Lung (tissue), 16 donors: ENCODE results near the gene ADAMTS8. TPM values are rescaled to one million over a fixed set of nuclear protein-coding genes. Genes with fewer than 3 reads are reported as not detected.

Experiments
- ATAC-seq: fragments of 200-7000 bp; cut with Tn5 transposase; one replicate; pipeline ENCODE4 v1.9.1; 2020; ENCODE audit warnings: moderate number of reproducible peaks; ENCODE audit not compliant: insufficient read depth, low FRiP score
- DNase-seq, 3 donors: peaks; one replicate each; pipeline ENCODE4 v3.0.0-alpha.2; 2013 to 2017
- H3K27ac ChIP-seq, 2 donors: one replicate each; pipeline ENCODE4 v1.5.1; 2013; ENCODE audit warnings: mild to moderate bottlenecking in 2 of 2, moderate library complexity in 2 of 2, control low read depth in 1 of 2, inconsistent platforms in 1 of 2, low read depth in 1 of 2, low read length in 1 of 2
- H3K27me3 ChIP-seq, 3 donors: one replicate each; pipeline ENCODE4 v1.5.1; 2013; ENCODE audit warnings: low read length in 2 of 3; ENCODE audit not compliant: control insufficient read depth in 3 of 3, insufficient read depth in 3 of 3
- H3K36me3 ChIP-seq, 4 donors: one replicate each; pipeline ENCODE4 v1.5.1; 2013; ENCODE audit warnings: low read length in 4 of 4, mild to moderate bottlenecking in 1 of 4, moderate library complexity in 1 of 4; ENCODE audit not compliant: control insufficient read depth in 4 of 4, insufficient read depth in 4 of 4
- H3K4me1 ChIP-seq, 5 donors: one replicate each; pipeline ENCODE4 v1.5.1; 2013; ENCODE audit warnings: low read length in 5 of 5, mild to moderate bottlenecking in 2 of 5, moderate library complexity in 1 of 5; ENCODE audit not compliant: control insufficient read depth in 5 of 5, insufficient read depth in 5 of 5
- H3K4me3 ChIP-seq: one replicate; pipeline ENCODE4 v1.5.1; 2013; ENCODE audit warnings: mild to moderate bottlenecking, control low read depth, moderate library complexity
- H3K9ac ChIP-seq, 2 donors: one replicate each; pipeline ENCODE4 v1.5.1; 2013; ENCODE audit warnings: low read length in 2 of 2, control low read depth in 1 of 2; ENCODE audit not compliant: insufficient read depth in 1 of 2
- H3K9me3 ChIP-seq, 4 donors: one replicate each; pipeline ENCODE4 v1.5.1; 2013; ENCODE audit warnings: low read length in 3 of 4, mild to moderate bottlenecking in 1 of 4, moderate library complexity in 1 of 4; ENCODE audit not compliant: control insufficient read depth in 4 of 4, insufficient read depth in 3 of 4
- WGBS, 2 donors: extraction: QIAGEN DNeasy Blood & Tissue Kit; methylation state at CpG; one replicate each; pipeline ENCODE4 v1.1.7; 2013; 5-methylcytosine and 5-hydroxymethylcytosine counted together
- long read RNA-seq, 5 donors: transcript quantifications; one replicate each; lab custom pipeline, GENCODE V29; 2026
- polyA plus RNA-seq, 2 donors: library from polyadenylated mRNA; stranded (reverse); fragments of 200-250 nt; gene quantifications; one replicate each; pipeline ENCODE4 v1.2.1, GENCODE V29; 2013
- total RNA-seq, 2 donors: library from RNA; depleted of rRNA in 1 of 2; stranded (reverse); fragments of >200 nt in 1 of 2; gene quantifications; one replicate each; pipeline ENCODE4 v1.2.1, GENCODE V29; 2014 to 2021
- TF ChIP-seq, protein P1 (sequence below): IDR thresholded peaks from 2 replicates; pipeline ENCODE4 v1.5.1; 2012; ENCODE audit warnings: mild to moderate bottlenecking; ENCODE audit errors: control extremely low read depth, extremely low read depth
- donor health status: control.
- donor health status: control.
- donor health status: Bipolar disorder and iron deficiency.
- donor health status: healthy.
- donor health status: DM: yes; HTN: yes; CAD: no.

Gene ADAMTS8, protein sequence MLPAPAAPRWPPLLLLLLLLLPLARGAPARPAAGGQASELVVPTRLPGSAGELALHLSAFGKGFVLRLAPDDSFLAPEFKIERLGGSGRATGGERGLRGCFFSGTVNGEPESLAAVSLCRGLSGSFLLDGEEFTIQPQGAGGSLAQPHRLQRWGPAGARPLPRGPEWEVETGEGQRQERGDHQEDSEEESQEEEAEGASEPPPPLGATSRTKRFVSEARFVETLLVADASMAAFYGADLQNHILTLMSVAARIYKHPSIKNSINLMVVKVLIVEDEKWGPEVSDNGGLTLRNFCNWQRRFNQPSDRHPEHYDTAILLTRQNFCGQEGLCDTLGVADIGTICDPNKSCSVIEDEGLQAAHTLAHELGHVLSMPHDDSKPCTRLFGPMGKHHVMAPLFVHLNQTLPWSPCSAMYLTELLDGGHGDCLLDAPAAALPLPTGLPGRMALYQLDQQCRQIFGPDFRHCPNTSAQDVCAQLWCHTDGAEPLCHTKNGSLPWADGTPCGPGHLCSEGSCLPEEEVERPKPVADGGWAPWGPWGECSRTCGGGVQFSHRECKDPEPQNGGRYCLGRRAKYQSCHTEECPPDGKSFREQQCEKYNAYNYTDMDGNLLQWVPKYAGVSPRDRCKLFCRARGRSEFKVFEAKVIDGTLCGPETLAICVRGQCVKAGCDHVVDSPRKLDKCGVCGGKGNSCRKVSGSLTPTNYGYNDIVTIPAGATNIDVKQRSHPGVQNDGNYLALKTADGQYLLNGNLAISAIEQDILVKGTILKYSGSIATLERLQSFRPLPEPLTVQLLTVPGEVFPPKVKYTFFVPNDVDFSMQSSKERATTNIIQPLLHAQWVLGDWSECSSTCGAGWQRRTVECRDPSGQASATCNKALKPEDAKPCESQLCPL
- 10 to 100 TPM; 11.3 to 47.7 TPM for total RNA-seq
- 10 to 100 TPM; 18.3 to 25.9 TPM for polyA plus RNA-seq
- long read RNA-seq, donor 1, full-length matches to known transcripts = 1 of 1 reads
- long read RNA-seq, donor 1, partial matches to known transcripts = 0 of 1 reads
- long read RNA-seq, donor 1, other reads (novel, unspliced or antisense) = 0 of 1 reads
- long read RNA-seq, donor 2, full-length matches to known transcripts = 1 of 1 reads
- long read RNA-seq, donor 2, partial matches to known transcripts = 0 of 1 reads
- long read RNA-seq, donor 2, other reads (novel, unspliced or antisense) = 0 of 1 reads
- long read RNA-seq, donor 3, full-length matches to known transcripts = 1 of 1 reads
- long read RNA-seq, donor 3, partial matches to known transcripts = 0 of 1 reads
- long read RNA-seq, donor 3, other reads (novel, unspliced or antisense) = 0 of 1 reads
- long read RNA-seq, donor 4 = 0 reads
- long read RNA-seq, donor 5, full-length matches to known transcripts = 1 of 1 reads
- long read RNA-seq, donor 5, partial matches to known transcripts = 0 of 1 reads
- long read RNA-seq, donor 5, other reads (novel, unspliced or antisense) = 0 of 1 reads

DNA sequence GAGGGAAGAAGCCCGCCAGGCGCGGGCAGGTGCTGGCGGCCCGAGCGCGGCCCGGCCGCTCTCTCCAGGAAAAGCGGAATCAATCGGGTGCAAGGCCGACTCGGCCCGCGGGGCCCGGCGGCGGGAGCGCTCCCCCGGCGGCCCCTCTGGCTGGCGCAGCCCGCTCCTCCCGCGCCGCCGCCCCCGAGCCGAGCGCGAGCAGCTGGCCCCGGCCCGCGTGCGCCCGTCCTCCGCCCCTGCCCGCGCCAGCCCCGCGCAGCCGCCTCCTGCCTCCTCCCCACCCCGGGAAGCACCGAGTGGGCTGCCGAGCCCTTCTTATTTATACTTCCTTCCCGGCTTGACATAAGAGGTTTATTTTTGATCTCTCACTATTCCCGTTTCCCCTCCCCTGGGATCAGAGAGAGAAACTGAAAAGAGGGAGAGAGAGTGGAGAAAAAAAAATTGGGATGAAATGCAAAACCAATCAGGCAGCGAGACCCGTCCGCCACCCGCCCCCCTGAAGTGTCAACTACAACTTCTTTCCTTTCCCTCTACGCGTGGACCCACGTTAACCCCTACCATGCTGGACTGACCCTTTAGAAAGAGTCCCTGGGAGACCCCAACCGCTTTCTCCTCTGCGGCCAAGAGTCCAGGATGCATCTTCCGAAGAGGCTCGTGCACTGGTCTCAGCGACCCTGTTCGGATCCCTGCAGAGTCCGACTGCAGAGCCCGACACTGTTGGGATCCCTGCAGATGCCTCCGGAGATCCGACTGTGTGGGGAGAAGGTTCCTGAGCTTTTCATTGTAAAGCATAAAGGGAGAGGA lies at the start of gene ADAMTS8:
ADAMTS8 (minus strand) TSS at position 294 of the 804 bp plus-strand sequence. CDS start 323 bp downstream, outside the sequence.
- peak within 1 kb of the TSS in 1 of 2 donors; percentile 55 for H3K27ac ChIP-seq
- no peaks in the 10 kb centered on the region for H3K9me3 ChIP-seq
- ATAC-seq (no peak), DNase-seq (peak in 1 of 3 donors; percentile 60)
- 2 to 4% methylated on average over 36 to 64 of the region's 64 CpGs for WGBS, 2 donors
- TF ChIP-seq, protein P1, sequence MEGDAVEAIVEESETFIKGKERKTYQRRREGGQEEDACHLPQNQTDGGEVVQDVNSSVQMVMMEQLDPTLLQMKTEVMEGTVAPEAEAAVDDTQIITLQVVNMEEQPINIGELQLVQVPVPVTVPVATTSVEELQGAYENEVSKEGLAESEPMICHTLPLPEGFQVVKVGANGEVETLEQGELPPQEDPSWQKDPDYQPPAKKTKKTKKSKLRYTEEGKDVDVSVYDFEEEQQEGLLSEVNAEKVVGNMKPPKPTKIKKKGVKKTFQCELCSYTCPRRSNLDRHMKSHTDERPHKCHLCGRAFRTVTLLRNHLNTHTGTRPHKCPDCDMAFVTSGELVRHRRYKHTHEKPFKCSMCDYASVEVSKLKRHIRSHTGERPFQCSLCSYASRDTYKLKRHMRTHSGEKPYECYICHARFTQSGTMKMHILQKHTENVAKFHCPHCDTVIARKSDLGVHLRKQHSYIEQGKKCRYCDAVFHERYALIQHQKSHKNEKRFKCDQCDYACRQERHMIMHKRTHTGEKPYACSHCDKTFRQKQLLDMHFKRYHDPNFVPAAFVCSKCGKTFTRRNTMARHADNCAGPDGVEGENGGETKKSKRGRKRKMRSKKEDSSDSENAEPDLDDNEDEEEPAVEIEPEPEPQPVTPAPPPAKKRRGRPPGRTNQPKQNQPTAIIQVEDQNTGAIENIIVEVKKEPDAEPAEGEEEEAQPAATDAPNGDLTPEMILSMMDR = no peak
- H3K36me3 ChIP-seq = no peaks in the 10 kb centered on the region
- peak within 1 kb of the TSS; percentile 53 for H3K4me3 ChIP-seq
- no peak within 1 kb of the TSS for H3K9ac ChIP-seq
- peaks cover 0 to 37% (median 9%) of the 10 kb centered on the region in 5 donors for H3K4me1 ChIP-seq
- peaks cover 0 to 26% (median 26%) of the 10 kb centered on the region in 3 donors for H3K27me3 ChIP-seq

DNA sequence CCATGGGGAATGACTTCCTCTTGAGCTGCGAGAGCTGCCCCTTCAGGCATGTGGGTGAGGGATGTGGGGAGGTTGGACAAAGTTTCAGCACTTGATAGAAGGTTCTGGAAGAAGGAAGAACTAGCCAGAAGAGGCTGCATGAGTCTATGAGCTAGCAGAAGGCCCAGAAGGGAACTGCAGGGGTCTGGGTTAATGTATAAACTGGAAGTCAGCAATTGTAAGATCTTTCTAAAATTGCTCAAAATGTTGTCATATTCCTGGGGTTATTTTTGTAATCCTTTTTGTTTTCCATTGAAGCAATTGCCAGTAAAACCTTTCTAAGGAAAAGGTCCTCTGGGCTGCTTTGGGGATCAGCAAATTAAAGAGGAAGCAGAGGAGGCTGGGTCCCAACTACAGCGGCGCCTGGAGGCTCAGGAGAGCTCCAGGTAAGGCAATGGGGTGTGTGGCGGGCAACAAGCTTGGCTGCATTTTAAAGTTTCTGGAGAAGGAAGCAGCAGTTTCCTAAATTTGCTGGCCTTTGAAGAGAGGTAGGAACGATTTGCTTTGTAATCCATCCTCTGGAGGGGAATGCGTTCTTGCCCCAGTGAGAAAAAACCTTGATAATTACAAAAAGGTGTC lies 49.3 kb upstream of the ADAMTS8 start:
- TF ChIP-seq, protein P1 = no peak
- peaks cover 10 to 41% (median 33%) of the 10 kb centered on the region in 5 donors for H3K4me1 ChIP-seq
- H3K27ac ChIP-seq = peak overlapping the region; percentile 72 to 83
- no peak for ATAC-seq
- H3K9ac ChIP-seq = no peak overlapping the region
- DNase-seq = no peak
- peaks cover 0 to 46% (median 21%) of the 10 kb centered on the region in 4 donors for H3K36me3 ChIP-seq
- WGBS, 2 donors = 62 to 73% methylated on average over 6 of the region's 6 CpGs
- H3K4me3 ChIP-seq = no peak overlapping the region
- H3K9me3 ChIP-seq = no peaks in the 10 kb centered on the region
- no peaks in the 10 kb centered on the region for H3K27me3 ChIP-seq
